ENCODE measurements around the gene FOXL2. TPM values are rescaled to one million over a fixed set of nuclear protein-coding genes. Genes with fewer than 3 reads are reported as not detected.

FOXL2 gene
- total and polyA plus RNA-seq, 2 donors = 0.18 TPM; not detected in 1

GRCh38 chr3:138907539-138907938 is 39.4 kb downstream of the FOXL2 start:
- Histone ChIP-seq H3K27me3 (ENCODE audit: control insufficient read depth in 2 of 2, insufficient read depth in 1 of 2, low read length in 1 of 2) (no peaks in the 10 kb centered on the region), H3K9me3 (ENCODE audit: control insufficient read depth in 2 of 2, insufficient read depth in 1 of 2, low read length in 1 of 2) (no peaks in the 10 kb centered on the region), H3K27ac (ENCODE audit: low read depth in 1 of 2, low read length in 1 of 2) (no peak overlapping the region), H3K4me3 (ENCODE audit: low read length in 2 of 2) (no peak overlapping the region), H3K4me1 (ENCODE audit: control insufficient read depth in 2 of 2, insufficient read depth in 2 of 2, low read length in 2 of 2) (no peaks in the 10 kb centered on the region), H3K36me3 (ENCODE audit: control insufficient read depth in 2 of 2, insufficient read depth in 2 of 2, low read length in 1 of 2) (no peaks in the 10 kb centered on the region)
- WGBS = 92% methylated on average over 3 of the region's 3 CpGs
- no peak for DNase-seq (ENCODE audit: low read depth in 6 of 9, low spot score in 9 of 9)

- no peaks in the 10 kb centered on the region for H3K27me3 ChIP-seq (ENCODE audit: control insufficient read depth in 2 of 2, insufficient read depth in 1 of 2, low read length in 1 of 2)
- H3K27ac ChIP-seq (ENCODE audit: low read depth in 1 of 2, low read length in 1 of 2) = no peak overlapping the region
- no peaks in the 10 kb centered on the region for H3K36me3 ChIP-seq (ENCODE audit: control insufficient read depth in 2 of 2, insufficient read depth in 2 of 2, low read length in 1 of 2)
- no peaks in the 10 kb centered on the region for H3K9me3 ChIP-seq (ENCODE audit: control insufficient read depth in 2 of 2, insufficient read depth in 1 of 2, low read length in 1 of 2)
- 100% methylated on average over 1 of the region's 1 CpG for WGBS
- no peaks in the 10 kb centered on the region for H3K4me1 ChIP-seq (ENCODE audit: control insufficient read depth in 2 of 2, insufficient read depth in 2 of 2, low read length in 2 of 2)
- no peak overlapping the region for H3K4me3 ChIP-seq (ENCODE audit: low read length in 2 of 2)
- no peak for DNase-seq (ENCODE audit: low read depth in 6 of 9, low spot score in 9 of 9)
These were observed 44.8 kb downstream of the FOXL2 start for GRCh38 chr3:138902171-138902570.

GRCh38 chr3:138901567-138901966 is 45.4 kb downstream of the FOXL2 start:
- WGBS = 77% methylated on average over 8 of the region's 8 CpGs
- no peak for DNase-seq (ENCODE audit: low read depth in 6 of 9, low spot score in 9 of 9)
- Histone ChIP-seq H3K4me3 (ENCODE audit: low read length in 2 of 2) (no peak overlapping the region), H3K4me1 (ENCODE audit: control insufficient read depth in 2 of 2, insufficient read depth in 2 of 2, low read length in 2 of 2) (no peaks in the 10 kb centered on the region), H3K9me3 (ENCODE audit: control insufficient read depth in 2 of 2, insufficient read depth in 1 of 2, low read length in 1 of 2) (no peaks in the 10 kb centered on the region), H3K27me3 (ENCODE audit: control insufficient read depth in 2 of 2, insufficient read depth in 1 of 2, low read length in 1 of 2) (no peaks in the 10 kb centered on the region), H3K36me3 (ENCODE audit: control insufficient read depth in 2 of 2, insufficient read depth in 2 of 2, low read length in 1 of 2) (no peaks in the 10 kb centered on the region), H3K27ac (ENCODE audit: low read depth in 1 of 2, low read length in 1 of 2) (no peak overlapping the region)

GRCh38 chr3:138899351-138899991 is 47.5 kb downstream of the FOXL2 start:
- no peak for DNase-seq (ENCODE audit: low read depth in 6 of 9, low spot score in 9 of 9)
- H3K4me1 ChIP-seq (ENCODE audit: control insufficient read depth in 2 of 2, insufficient read depth in 2 of 2, low read length in 2 of 2) = no peaks in the 10 kb centered on the region
- H3K27me3 ChIP-seq (ENCODE audit: control insufficient read depth in 2 of 2, insufficient read depth in 1 of 2, low read length in 1 of 2) = no peaks in the 10 kb centered on the region
- no peak overlapping the region for H3K4me3 ChIP-seq (ENCODE audit: low read length in 2 of 2)
- WGBS = 90% methylated on average over 5 of the region's 5 CpGs
- H3K36me3 ChIP-seq (ENCODE audit: control insufficient read depth in 2 of 2, insufficient read depth in 2 of 2, low read length in 1 of 2) = no peaks in the 10 kb centered on the region
- no peaks in the 10 kb centered on the region for H3K9me3 ChIP-seq (ENCODE audit: control insufficient read depth in 2 of 2, insufficient read depth in 1 of 2, low read length in 1 of 2)
- H3K27ac ChIP-seq (ENCODE audit: low read depth in 1 of 2, low read length in 1 of 2) = no peak overlapping the region

GRCh38 chr3:138898708-138899107 is 48.2 kb downstream of the FOXL2 start:
- Histone ChIP-seq H3K4me3 (ENCODE audit: low read length in 2 of 2) (no peak overlapping the region), H3K27me3 (ENCODE audit: control insufficient read depth in 2 of 2, insufficient read depth in 1 of 2, low read length in 1 of 2) (no peaks in the 10 kb centered on the region), H3K4me1 (ENCODE audit: control insufficient read depth in 2 of 2, insufficient read depth in 2 of 2, low read length in 2 of 2) (no peaks in the 10 kb centered on the region), H3K36me3 (ENCODE audit: control insufficient read depth in 2 of 2, insufficient read depth in 2 of 2, low read length in 1 of 2) (no peaks in the 10 kb centered on the region), H3K27ac (ENCODE audit: low read depth in 1 of 2, low read length in 1 of 2) (no peak overlapping the region), H3K9me3 (ENCODE audit: control insufficient read depth in 2 of 2, insufficient read depth in 1 of 2, low read length in 1 of 2) (no peaks in the 10 kb centered on the region)
- DNase-seq (ENCODE audit: low read depth in 6 of 9, low spot score in 9 of 9) = no peak

GRCh38 chr3:138898301-138898700 is 48.6 kb downstream of the FOXL2 start:
- H3K27me3 ChIP-seq (ENCODE audit: control insufficient read depth in 2 of 2, insufficient read depth in 1 of 2, low read length in 1 of 2) = no peaks in the 10 kb centered on the region
- no peak overlapping the region for H3K4me3 ChIP-seq (ENCODE audit: low read length in 2 of 2)
- no peak overlapping the region for H3K27ac ChIP-seq (ENCODE audit: low read depth in 1 of 2, low read length in 1 of 2)
- DNase-seq (ENCODE audit: low read depth in 6 of 9, low spot score in 9 of 9) = no peak
- 94% methylated on average over 1 of the region's 1 CpG for WGBS
- H3K4me1 ChIP-seq (ENCODE audit: control insufficient read depth in 2 of 2, insufficient read depth in 2 of 2, low read length in 2 of 2) = no peaks in the 10 kb centered on the region
- H3K9me3 ChIP-seq (ENCODE audit: control insufficient read depth in 2 of 2, insufficient read depth in 1 of 2, low read length in 1 of 2) = no peaks in the 10 kb centered on the region
- H3K36me3 ChIP-seq (ENCODE audit: control insufficient read depth in 2 of 2, insufficient read depth in 2 of 2, low read length in 1 of 2) = no peaks in the 10 kb centered on the region

Other genes starting within 250 kb of the FOXL2 start
- 11.7 TPM for gene PIK3CB, start 112.2 kb downstream of the FOXL2 start, total RNA-seq
- gene PIK3CB, start 112.2 kb downstream of the FOXL2 start, polyA plus RNA-seq = 20.2 TPM
- gene FOXL2NB, start 80 bp upstream of the FOXL2 start, total RNA-seq = under 0.01 TPM
- 0.05 TPM for gene FOXL2NB, start 80 bp upstream of the FOXL2 start, polyA plus RNA-seq
- not detected for gene PRR23A, start 59.1 kb upstream of the FOXL2 start, total RNA-seq
- gene PRR23A, start 59.1 kb upstream of the FOXL2 start, polyA plus RNA-seq = 0.05 TPM
- gene PRR23B, start 73.8 kb upstream of the FOXL2 start, total RNA-seq = not detected
- 0.02 TPM for gene PRR23B, start 73.8 kb upstream of the FOXL2 start, polyA plus RNA-seq
- gene PRR23C, start 97.8 kb upstream of the FOXL2 start, total RNA-seq = not detected
- not detected for gene PRR23C, start 97.8 kb upstream of the FOXL2 start, polyA plus RNA-seq